H1 (cell line): Measurements from ENCODE around the gene TACC2. TPM values are rescaled to one million over a fixed set of nuclear protein-coding genes. Genes with fewer than 3 reads are reported as not detected.

Experiments used
- TEAD4 ChIP-seq: IDR thresholded peaks from 2 replicates; pipeline ENCODE4 v1.6.1; 2012; ENCODE audit warnings: low read depth, low read length, inconsistent platforms, mixed read lengths
- polyA plus RNA-seq, 7 experiments: library from polyadenylated mRNA; depleted of rRNA in 3 of 7; stranded (reverse) in 5 of 7; unstranded in 2 of 7; fragments of >200 nt in 5 of 7; fragments of 200-250 nt in 2 of 7; gene quantifications; 1 replicate in 5 of 7; 2 replicates in 1 of 7; 4 replicates in 1 of 7; pipeline versions ENCODE4 v1.2.1 to v1.2.3, GENCODE V29; 2011 to 2013; ENCODE audit warnings: missing spikeins in 2 of 7, mixed read lengths in 2 of 7
- total RNA-seq: library from RNA; stranded (reverse); fragmentation: NEBNext Ultra II Directional; extraction: Animal tissue kit (Norgen Biotek cat#: 25700); gene quantifications from 2 replicates; pipeline ENCODE4 v1.2.1, GENCODE V29; 2021

TACC2 gene
- total and polyA plus RNA-seq, 2 of the 8 experiments (the other 6 are each of a cell fraction or from before 2014, with no cell fraction given) = 21.2 to 46.6 TPM

- TF ChIP-seq TEAD4 = no peak
Measured at GRCh38 chr10:122277526-122278136, 288.7 kb downstream of the TACC2 start (continued).
